CD4-positive, alpha-beta T cell treated with Interleukin-12 subunit alpha and Interleukin-12 subunit beta, for 1 hour (primary cell): ENCODE measurements around the gene PATZ1.

Experiments
- DNase-seq: peaks from one replicate; pipeline ENCODE4 v3.0.0-alpha.2; 2020

The PATZ1 gene

GRCh38 chr22:31313366-31314147, 32.6 kb downstream of the PATZ1 start:
- DNase-seq = peak; percentile 65

DNA sequence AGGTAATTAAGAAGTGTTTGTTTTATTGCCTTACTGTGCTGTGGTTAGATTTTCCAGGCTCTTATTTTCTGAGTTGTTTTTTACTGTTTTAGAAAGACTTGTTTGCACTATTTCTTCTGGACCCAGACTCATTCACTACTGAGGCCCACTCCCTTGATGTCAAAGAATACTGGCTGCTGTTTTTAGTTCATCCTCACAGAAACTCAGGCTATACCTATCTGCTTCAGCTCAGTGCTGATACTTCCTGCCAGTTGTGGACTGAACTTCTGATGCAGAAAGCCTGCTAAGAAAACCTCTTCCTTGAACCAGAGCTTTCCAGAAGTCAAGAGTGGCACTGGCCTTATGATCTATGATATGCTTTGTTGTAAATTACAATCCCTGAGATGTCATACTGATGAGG, 38.0 kb downstream of the PATZ1 start:
- no peak for DNase-seq

- no peak for DNase-seq
Measured at GRCh38 chr22:31305194-31305593, 41.0 kb downstream of the PATZ1 start.

DNA sequence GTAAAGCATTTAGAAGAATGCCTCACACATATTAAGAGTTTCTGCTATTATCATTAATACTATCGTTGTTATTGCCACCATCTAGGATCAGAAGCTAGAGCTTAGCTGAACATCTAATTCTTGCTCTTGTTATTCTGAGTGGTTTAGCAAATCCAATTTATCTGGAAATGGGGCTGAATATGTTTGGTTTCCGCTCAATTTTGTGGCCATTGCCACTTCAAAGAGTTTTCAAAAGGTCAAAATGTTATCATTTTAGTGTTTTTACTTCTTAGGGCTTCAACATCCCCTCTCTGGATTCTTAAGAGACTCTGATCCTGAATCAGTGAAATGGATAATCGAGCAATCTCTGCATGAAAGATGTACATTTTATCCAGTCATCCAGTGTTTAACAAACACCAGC, 43.6 kb downstream of the PATZ1 start:
- DNase-seq = no peak

- no peak for DNase-seq
Measured at GRCh38 chr22:31302006-31302405, 44.1 kb downstream of the PATZ1 start.

DNA sequence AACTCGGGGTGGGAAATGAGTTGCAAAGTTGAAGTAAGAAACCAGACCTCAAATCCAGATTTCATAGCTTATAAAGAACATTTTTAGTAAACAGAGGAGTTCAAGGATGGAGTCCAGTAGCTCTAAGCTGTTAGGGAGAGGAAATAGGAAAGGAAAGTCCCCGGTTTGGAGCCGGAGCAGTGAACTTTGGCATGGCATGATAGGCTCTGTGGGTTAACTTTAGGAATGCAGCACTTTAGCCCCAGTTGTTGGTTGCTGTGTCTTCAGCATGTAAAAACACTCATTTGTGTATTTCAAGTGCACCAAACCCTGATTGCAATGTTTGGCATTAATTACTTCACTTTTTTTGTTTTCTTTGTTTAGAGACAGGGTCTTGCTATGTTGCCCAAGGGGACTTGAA, 45.2 kb downstream of the PATZ1 start:
- DNase-seq = no peak

DNA sequence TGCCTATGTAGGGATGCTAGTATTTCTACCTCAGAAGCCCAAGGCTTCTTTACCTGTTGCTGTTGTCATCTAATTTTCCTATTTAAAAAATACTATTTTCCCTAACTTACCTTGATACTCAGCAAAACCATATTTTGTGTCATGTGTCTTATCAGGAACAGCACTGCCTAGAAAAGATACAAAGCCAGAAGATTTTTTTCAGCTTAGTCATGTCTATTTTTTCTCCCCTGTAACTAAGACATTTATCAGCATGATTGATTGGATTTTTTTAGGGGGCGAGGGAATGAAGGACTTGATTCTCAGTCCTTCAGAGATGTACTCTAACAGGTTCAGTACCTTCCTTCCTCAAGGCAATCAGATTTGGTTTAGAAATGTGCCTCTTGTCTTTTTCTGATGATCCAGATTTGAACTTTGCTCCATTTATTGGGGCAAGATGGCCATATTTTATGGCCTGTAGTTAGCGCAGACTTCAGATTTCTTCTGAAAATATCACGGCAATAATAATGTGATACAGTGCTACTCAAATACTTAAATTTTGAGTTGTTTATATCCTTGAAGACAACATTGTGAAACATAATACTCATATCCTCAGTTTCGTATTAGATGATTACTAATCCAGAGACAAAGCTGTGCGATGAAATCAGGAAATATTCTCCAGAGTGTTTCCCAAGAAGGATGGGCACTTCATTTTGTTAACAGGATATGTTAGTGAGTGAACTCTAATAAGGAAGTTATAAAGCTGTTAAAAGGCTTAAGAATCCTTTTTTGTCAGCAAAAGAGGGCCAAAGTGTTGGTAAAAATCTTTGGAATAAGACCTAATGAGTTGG, 50.1 kb downstream of the PATZ1 start:
- DNase-seq = no peak

GRCh38 chr22:31295360-31295759, 50.8 kb downstream of the PATZ1 start:
- DNase-seq = no peak

GRCh38 chr22:31292236-31292989, 53.7 kb downstream of the PATZ1 start, which contains the start of gene PIK3IP1:
Gene PIK3IP1 (minus strand): TSS chr22:31292488. CDS start chr22:31292344, 144 bp downstream.
- DNase-seq = peak; percentile 90

DNA sequence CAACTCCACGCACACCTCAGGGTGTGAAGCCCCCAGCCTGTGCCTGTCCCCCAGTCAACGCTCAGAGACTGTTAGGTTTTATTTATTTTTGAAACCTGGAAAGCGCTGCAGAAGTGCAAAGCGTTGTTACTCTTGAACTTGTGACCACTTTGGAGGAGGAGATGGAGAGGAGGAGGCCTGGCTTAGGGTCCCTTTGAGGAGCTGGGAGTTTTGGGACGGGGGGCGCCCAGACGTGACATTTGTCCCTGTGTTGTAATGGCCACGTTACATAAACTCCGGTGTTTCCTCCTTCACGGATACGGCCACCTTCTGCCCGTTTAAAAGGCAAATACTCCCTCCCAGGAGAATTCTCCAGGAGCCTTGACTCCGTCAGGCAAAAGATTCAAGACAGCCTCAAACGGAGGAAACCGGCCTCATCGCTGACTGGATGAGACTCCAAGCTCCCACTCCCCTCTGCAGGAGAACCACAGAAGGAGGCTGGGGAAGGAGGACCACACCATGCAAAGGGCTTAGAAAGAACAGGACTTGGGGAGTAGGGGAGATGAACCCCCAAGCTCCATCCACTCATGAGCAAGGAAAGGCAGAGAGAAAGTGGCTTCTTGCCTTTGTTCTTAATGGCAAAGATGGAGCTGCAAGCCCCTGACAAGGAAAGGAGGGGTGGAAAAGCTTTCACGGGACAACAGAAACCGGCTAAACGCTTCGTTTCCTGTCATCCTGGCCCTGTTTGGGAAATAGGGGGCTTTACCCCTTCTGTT, 54.5 kb downstream of the PATZ1 start:
- no peak for DNase-seq

- DNase-seq = peak; percentile 97
Measured at GRCh38 chr22:31290494-31291471, 55.4 kb downstream of the PATZ1 start.

DNA sequence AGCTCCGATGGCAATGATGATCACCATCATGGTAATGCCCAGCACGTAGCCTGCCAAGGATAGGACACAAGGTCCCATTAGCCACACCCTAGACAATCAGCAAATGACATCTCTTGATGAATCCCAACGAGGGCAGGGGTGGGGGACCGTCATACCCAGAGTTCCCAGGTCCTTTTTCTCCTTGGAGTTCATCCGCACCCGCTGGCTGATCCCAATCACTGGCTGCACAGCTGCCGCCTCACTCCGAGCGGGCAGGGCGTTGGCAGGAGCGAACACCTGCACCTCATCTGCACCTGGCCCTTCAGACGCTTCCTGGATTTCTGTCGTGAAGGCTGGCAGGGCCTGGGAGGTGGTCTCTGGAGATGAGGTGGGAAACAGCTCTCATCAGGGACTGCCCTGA, 56.8 kb downstream of the PATZ1 start:
- DNase-seq = no peak

GRCh38 chr22:31288496-31289240, 57.5 kb downstream of the PATZ1 start:
- no peak for DNase-seq

DNA sequence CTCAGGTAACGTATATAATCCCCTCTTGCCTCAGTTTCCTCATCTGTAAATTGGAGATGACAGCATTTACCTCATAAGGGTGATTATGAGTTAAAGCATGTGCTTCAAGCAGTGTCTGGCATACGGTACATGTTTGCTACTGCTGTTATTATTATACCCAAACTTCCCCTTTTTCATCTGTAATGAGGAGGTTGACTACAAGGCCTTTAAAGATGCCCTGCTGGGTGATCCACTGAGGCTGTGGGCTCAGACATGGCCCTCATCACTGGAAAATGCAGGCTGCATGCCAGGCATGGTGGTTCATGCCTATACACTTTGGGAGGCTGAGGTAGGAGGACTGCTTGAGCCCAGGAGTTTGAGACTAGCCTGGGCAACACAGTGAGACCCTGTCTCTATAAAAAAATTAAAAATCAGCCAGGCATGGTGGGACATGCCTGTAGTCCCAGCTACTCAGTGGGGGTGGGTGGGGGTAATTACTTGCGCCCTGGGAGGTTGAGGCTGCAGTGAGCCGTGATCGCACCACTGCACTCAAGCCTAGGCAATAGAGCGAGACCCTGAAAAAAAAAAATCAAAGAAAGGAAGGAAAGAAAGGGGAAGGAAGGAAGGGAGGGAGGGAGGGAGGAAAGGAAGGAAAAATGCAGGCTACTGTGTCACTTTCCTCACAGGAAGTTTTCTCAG, 58.2 kb downstream of the PATZ1 start:
- DNase-seq = no peak

- peak; percentile 84 for DNase-seq
Measured at GRCh38 chr22:31286360-31287255, 59.5 kb downstream of the PATZ1 start.

DNA sequence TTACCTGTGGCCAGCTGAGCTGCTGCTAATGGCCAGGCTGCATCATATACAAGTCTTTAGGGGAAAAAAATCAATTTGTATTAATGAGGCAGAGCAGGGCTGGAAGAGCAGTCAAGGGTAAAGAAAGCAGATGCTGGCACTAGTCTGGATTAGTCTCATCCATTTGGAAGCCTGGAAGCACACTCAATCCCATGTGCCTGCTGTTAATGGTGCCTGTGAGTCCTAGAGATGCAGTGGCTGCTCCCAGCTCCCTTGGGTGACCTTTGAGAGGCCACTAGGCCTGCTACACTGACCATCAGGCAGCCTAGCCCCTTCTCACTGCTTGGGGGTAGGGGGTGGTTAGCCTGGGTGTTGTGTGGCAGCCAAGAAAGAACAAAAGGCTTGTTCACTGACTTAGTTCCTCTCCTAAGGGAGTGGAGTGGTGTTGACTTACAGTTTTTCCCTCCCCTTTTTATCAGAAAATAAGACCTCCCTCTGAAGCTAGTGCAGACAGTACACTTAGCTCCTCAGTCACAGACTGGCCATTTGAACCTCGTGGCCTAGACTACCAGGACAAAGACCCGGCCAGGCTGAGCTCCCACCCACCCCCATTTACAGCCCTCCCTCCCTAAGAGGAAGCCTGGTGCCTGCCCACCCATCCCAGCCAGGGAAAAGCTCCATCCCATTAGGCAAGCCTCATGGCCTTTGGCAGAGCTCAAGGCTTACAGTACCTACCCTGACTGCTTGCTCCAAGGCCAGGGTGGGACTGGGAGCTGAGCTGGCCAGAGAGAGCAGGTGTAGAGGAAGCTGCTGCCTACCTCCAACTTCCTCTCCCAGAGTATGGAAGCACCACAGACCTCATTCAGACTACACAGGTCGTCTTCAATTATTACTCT, 61.6 kb downstream of the PATZ1 start:
- DNase-seq = no peak

DNA sequence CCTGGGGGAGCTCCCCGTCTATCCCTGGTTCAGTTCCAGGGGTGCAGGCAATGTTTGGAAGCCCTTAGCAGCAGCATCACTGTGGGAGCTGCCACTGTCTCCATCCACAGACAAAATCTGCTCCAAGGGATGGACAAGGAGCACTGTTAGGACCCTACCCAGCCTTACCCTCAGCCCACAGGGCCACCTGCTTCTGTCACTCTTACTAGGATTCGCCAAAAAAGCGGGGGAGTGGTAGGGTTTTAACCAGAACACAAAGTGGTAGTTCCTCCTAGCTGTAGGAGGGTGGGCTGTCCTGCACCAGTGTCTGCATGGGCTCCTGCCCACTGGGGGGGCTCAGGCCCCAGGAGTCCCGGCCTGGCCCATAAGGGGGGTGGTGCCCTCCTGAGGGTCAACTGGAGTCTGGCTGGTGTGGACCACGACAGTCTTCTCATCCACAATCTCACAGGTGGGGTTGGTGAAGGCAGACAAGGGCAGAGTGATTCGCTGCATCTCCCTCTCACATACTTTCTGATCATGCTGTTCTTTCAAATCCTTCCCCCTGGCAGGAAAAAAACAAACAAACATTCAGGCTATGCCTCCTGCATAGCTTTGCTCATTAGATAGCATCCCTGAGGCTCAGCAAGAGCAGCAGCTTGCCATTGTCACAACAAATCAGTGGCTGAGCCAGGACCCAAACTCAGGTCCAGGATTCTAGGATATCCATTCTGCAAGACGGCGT, 63.2 kb downstream of the PATZ1 start:
- DNase-seq = no peak
